A673 (cell line): Measurements from ENCODE around the gene FGGY.

ENCODE experiments used
- EZH2 ChIP-seq: fragments of 200-600 bp; sonication (generic); IDR thresholded peaks from 2 replicates; pipeline ENCODE4 v1.6.1; 2017; ENCODE audit warnings: borderline replicate concordance, low read depth, mild to moderate bottlenecking, mixed read lengths, antibody characterized with exemption, low read length; ENCODE audit not compliant: poor library complexity, severe bottlenecking
- TF ChIP-seq, protein P1 (sequence below): fragments of 300-800, 200-600 bp; sonication (generic); conservative IDR thresholded peaks from 2 replicates; pipeline ENCODE4 v1.5.1; 2017; ENCODE audit warnings: low read depth, mild to moderate bottlenecking, antibody characterized with exemption, low read length, moderate library complexity, mixed read lengths

DNA sequence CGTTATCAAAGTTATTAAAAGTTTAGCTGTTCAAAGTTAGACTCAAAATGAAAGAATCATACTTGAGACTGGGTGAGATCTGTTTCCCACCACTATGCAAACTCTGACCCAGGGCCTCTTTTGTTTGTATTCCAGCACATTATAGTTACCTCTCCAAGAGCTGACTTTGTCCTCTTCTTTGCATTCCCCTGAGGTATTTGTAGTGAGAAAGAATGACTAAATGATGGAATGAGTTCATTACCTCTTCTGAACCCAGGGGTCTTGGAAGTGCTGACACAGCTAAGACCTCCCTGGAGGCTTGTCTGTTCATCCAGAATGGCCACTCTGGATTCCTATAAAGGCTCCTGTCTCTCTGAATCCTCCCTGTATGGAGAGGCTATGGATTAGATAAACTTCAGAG is 62.4 kb downstream of the FGGY start:
- TF ChIP-seq, protein P1, sequence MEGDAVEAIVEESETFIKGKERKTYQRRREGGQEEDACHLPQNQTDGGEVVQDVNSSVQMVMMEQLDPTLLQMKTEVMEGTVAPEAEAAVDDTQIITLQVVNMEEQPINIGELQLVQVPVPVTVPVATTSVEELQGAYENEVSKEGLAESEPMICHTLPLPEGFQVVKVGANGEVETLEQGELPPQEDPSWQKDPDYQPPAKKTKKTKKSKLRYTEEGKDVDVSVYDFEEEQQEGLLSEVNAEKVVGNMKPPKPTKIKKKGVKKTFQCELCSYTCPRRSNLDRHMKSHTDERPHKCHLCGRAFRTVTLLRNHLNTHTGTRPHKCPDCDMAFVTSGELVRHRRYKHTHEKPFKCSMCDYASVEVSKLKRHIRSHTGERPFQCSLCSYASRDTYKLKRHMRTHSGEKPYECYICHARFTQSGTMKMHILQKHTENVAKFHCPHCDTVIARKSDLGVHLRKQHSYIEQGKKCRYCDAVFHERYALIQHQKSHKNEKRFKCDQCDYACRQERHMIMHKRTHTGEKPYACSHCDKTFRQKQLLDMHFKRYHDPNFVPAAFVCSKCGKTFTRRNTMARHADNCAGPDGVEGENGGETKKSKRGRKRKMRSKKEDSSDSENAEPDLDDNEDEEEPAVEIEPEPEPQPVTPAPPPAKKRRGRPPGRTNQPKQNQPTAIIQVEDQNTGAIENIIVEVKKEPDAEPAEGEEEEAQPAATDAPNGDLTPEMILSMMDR = no peak
- no peak for TF ChIP-seq EZH2
